Measurements from ENCODE around the gene ACSF3. TPM values are rescaled to one million over a fixed set of nuclear protein-coding genes. Genes with fewer than 3 reads are reported as not detected.

ACSF3 gene
- total and polyA plus RNA-seq, 3 donors from 2014 or later, result 30.3 to 70.1 (median 61.0) TPM

GRCh38 chr16:89118361-89119165 is 24.9 kb downstream of the ACSF3 start:
- no peak for TF ChIP-seq POLR2A (IDR thresholded peaks at IDR 0.05)
- TF ChIP-seq CTCF (IDR thresholded peaks at IDR 0.05), result no peak
- peak overlapping the region in 1 of 2 donors; percentile 61 for H3K27ac ChIP-seq
- H3K9me3 ChIP-seq, result no peaks in the 10 kb centered on the region
- peaks cover 18% of the 10 kb centered on the region for H3K4me1 ChIP-seq
- no peak overlapping the region for H3K4me3 ChIP-seq
- DNase-seq, result peak; percentile 75
- 66 to 86% methylated on average over 13 to 23 of the region's 23 CpGs for WGBS, 2 donors
- H3K27me3 ChIP-seq, result no peaks in the 10 kb centered on the region
- no peaks in the 10 kb centered on the region for H3K36me3 ChIP-seq (ENCODE audit: low read depth, missing control alignments)
- intact Hi-C loops (cut with DNase I; ENCODE audit: low total_unique reads), result no loop called here

DNA sequence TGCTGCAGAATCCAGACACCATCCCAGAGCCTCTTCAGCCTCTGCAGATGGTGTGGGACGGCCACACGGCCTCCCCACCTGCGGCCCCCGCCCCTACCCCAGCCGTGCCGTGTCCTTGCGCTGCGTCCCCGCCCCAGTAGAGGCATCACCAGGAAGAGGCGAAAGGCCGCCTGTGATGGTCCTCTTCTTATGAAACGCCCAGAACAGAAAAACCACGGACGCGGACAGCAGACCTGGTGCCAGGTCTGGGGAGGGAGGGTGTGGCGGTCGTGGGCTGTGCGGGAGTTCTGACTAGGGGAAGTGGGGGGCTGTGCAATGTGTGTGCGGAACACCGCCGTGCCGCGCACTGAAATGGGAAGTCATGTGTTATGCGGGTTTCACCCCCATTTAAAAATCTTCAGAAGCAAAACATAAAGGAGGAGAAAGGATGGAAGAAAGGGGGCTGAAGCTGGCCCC is 25.5 kb downstream of the ACSF3 start:
- H3K9me3 ChIP-seq, result no peaks in the 10 kb centered on the region
- WGBS, 2 donors, result 91 to 92% methylated on average over 22 to 24 of the region's 24 CpGs
- H3K27ac ChIP-seq, result no peak overlapping the region
- intact Hi-C loops (cut with DNase I; ENCODE audit: low total_unique reads), result no loop called here
- TF ChIP-seq POLR2A (IDR thresholded peaks at IDR 0.05) (no peak), CTCF (IDR thresholded peaks at IDR 0.05) (no peak)
- no peaks in the 10 kb centered on the region for H3K36me3 ChIP-seq (ENCODE audit: low read depth, missing control alignments)
- no peaks in the 10 kb centered on the region for H3K27me3 ChIP-seq
- peaks cover 18% of the 10 kb centered on the region for H3K4me1 ChIP-seq
- no peak overlapping the region for H3K4me3 ChIP-seq
- no peak for DNase-seq

GRCh38 chr16:89119661-89120141 is 26.0 kb downstream of the ACSF3 start:
- H3K27ac ChIP-seq, result no peak overlapping the region
- DNase-seq, result no peak
- WGBS, 2 donors, result 90 to 91% methylated on average over 19 to 30 of the region's 31 CpGs
- no peaks in the 10 kb centered on the region for H3K36me3 ChIP-seq (ENCODE audit: low read depth, missing control alignments)
- H3K4me1 ChIP-seq, result peaks cover 18% of the 10 kb centered on the region
- H3K9me3 ChIP-seq, result no peaks in the 10 kb centered on the region
- no peaks in the 10 kb centered on the region for H3K27me3 ChIP-seq
- TF ChIP-seq POLR2A (IDR thresholded peaks at IDR 0.05) (no peak), CTCF (IDR thresholded peaks at IDR 0.05) (no peak)
- intact Hi-C loops (cut with DNase I; ENCODE audit: low total_unique reads), result no loop called here
- H3K4me3 ChIP-seq, result no peak overlapping the region

- DNase-seq, result no peak
- H3K36me3 ChIP-seq (ENCODE audit: low read depth, missing control alignments), result no peaks in the 10 kb centered on the region
- peak overlapping the region; percentile 41 to 52 for H3K27ac ChIP-seq
- no peak overlapping the region for H3K4me3 ChIP-seq
- H3K9me3 ChIP-seq, result no peaks in the 10 kb centered on the region
- TF ChIP-seq CTCF (IDR thresholded peaks at IDR 0.05), result no peak
- TF ChIP-seq POLR2A (IDR thresholded peaks at IDR 0.05), result no peak
- peaks cover 18% of the 10 kb centered on the region for H3K4me1 ChIP-seq
- no peaks in the 10 kb centered on the region for H3K27me3 ChIP-seq
- 87 to 89% methylated on average over 2 to 14 of the region's 14 CpGs for WGBS, 2 donors
- intact Hi-C loops (cut with DNase I; ENCODE audit: low total_unique reads), result no loop called here
Observed at GRCh38 chr16:89120281-89120680, 26.6 kb downstream of the ACSF3 start.

Data from testis (tissue), 3 donors.